GM18519 (cell line): ENCODE measurements around the gene SMIM24.
"Not testable (repeated sequence)": the region's sequence is repeated elsewhere in the genome, so short reads cannot be mapped to it uniquely, and the experiment has no call there.

Experiments used
- ATAC-seq: cut with Tn5 transposase; IDR thresholded peaks from one replicate; pipeline ENCODE4 v1.9.1; 2021; ENCODE audit warnings: mild to moderate bottlenecking, moderate library complexity; ENCODE audit not compliant: unreplicated experiment, low FRiP score

Gene SMIM24

GRCh38 chr19:3480383-3481091 lies at the start of gene SMIM24:
SMIM24 (minus strand) TSS chr19:3480525; CDS start chr19:3480463, 62 bp downstream.
- ATAC-seq: no peak

GRCh38 chr19:3529299-3529698 lies 49.0 kb upstream of the SMIM24 start:
- ATAC-seq: not testable (repeated sequence)

DNA sequence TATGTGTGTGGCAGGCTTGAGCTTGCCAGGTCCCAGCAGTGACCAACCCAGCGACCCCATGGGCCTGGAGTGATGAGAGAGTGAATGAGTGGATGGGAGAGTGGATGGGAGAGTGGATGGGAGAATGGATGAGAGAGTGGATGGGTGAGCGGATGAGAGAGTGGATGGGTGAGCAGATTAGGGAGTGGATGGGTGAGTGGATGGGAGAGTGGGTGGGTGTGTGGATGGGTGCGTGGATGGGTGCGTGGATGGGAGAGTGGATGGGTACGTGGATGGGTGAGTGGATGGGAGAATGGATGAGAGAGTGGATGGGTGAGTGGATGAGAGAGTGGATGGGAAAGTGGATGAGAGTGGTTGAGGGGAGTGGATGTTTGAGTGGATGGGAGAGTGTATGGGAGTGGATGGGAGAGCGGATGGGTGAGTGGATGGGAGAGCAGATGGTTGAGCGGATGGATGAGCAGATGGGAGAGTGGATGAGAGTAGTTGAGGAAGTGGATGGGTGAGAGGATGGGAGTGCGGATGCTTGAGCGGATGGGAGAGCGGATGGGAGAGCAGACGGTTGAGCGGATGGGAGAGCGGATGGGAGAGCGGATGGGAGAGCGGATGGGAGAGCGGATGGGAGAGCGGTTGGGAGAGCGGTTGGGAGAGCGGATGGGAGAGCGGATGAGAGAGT lies 48.4 kb upstream of the SMIM24 start:
- ATAC-seq: no peak

- no peak for ATAC-seq
Observed at GRCh38 chr19:3528080-3528479, 47.8 kb upstream of the SMIM24 start.

DNA sequence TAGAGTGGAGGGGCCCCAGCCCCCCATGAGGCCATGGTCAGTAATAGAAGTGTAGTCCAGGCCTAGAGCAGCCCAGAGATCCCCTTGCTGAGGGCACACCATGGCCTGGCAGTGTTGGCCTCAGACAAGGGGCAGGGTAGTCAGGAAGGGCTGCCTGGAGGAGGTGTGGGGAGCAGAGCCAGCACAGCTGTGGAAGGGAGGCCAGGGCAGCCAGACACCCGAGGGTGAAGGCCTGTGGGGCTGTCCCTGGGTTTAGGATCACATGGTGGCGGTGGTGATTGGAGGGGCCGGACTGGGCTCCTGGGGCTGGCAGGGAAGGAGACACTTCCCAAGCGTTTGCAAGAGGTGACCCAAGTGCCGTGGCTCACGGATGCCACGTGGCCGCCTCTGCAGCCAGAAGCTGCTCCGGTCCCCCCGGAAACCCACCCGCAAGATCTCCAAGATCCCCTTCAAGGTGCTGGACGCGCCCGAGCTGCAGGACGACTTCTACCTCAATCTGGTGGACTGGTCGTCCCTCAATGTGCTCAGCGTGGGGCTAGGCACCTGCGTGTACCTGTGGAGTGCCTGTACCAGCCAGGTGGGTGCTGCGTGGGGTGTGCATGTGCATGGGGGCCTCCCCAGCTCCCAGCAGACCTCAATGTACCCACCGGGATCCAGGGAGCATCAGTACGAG lies 47.0 kb upstream of the SMIM24 start:
- no peak for ATAC-seq

DNA sequence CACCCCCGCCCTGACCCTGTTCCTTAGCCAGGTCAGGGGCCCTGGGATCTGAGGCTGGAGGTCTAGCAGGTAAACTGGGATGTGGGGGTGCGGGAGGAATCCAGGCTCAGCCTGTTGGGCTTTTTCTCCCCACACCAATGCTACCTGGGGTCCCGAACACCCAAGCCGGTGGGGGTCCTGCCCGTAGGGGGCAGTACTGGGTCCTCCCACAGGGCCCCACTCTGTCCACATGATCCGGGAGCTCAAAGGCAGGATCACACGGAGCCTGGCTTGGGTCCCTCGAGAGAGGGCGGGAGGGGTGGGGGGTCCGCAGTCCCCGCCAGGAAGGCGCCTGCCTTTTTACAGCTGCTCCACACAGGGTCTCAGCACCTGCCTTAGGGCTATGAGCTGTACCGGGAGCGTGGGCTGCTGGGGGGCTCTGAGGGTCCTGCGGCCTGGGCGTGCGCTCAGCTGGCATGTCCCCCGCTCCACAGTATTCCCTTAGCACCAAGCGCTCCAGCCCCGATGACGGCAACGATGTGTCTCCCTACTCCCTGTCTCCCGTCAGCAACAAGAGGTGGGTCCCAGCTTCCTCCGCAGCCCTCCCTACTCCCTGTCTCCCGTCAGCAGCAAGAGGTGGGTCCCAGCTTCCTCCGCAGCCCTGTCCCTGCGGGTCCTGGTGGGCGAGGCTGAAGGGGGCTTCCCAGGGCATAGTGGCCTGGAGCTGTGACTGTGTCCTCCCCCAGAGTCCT lies 46.3 kb upstream of the SMIM24 start:
- ATAC-seq: no peak

- ATAC-seq: no peak
Observed at GRCh38 chr19:3524904-3525451, 44.7 kb upstream of the SMIM24 start.

DNA sequence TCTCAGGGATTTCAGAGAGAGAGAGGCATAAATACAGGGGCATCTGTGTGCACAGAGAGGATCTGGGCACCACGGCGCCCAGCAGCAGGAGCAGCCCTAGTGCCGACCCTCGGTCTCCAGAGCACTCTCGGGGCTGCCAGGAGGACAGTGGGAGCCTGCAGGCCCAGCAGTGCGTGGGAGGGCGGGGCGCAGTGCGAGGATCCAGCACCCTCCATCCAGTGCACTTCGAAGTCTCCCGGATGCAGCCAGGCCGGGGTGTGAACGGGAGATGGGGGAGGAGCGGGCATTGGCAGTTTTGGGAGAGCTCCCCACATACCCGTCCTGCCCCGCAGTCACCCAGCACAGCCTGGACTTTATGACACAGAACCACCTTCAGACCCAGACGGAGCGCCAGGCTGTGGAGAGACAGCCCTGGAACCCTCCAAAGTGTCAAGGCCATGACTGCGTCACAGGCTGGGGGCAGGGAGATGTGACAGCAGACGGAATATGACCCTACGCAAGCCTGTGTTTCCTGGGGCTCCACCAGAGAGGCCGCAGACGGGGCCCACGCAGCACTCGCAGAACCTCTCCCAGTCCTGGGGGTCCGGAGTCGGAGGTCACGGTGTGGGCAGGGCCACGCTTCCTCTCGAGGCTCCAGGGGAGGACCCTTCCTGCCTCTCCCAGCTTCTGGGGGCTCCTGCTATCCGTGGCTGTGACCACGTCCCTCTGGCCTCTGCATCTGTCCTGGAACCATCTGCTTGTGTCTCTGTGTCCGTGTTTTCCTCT lies 43.9 kb upstream of the SMIM24 start:
- ATAC-seq: no peak

GRCh38 chr19:3523361-3524077 lies 43.2 kb upstream of the SMIM24 start:
- no peak for ATAC-seq

- ATAC-seq: no peak
Observed at GRCh38 chr19:3522421-3523360, 42.4 kb upstream of the SMIM24 start.

- no peak for ATAC-seq
Observed at GRCh38 chr19:3521104-3521445, 40.8 kb upstream of the SMIM24 start.

GRCh38 chr19:3520166-3521103 lies 40.1 kb upstream of the SMIM24 start:
- ATAC-seq: no peak

DNA sequence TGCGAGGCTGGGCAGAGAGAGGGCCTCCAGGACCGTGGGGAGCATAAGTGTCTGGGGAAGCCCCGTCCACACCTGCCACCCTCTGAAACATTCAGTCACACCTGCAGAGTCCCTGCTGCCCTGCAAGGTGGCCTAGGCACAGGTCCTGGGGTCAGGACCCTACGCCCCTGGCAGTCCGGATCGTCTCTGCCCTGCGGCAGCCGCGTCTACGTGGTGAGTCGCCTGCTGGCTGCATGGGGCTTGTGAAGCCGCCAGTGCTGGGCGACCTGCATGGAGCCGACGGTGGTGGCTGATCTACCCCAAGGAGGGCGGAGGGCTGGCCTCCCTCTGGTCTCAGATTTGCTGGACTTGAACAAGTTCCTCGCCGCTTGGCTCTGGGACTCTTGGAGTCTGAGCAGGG lies 38.8 kb upstream of the SMIM24 start:
- ATAC-seq: no peak

- ATAC-seq: no peak
Observed at GRCh38 chr19:3518659-3519058, 38.3 kb upstream of the SMIM24 start.

GRCh38 chr19:3518255-3518654 lies 37.9 kb upstream of the SMIM24 start:
- ATAC-seq: no peak

DNA sequence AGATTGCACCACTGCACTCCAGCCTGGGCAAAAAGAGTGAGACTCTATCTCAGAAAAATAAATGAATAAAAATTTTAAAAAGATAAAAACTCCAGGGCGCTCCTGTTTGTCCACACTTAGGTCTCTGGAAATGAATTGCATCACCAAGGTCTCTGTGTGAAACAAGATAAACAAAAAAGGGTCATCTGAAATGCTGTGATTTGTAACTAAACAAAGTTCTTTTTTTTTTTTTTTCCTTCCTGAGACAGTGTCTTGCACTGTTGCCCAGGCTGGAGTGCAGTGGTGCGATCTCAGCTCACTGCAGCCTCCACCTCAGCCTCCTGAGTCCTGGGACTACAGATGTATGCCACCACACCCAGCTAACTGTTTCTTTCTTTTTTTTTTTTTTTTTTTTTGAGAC lies 37.3 kb upstream of the SMIM24 start:
- no peak for ATAC-seq

GRCh38 chr19:3516675-3517207 lies 36.4 kb upstream of the SMIM24 start:
- ATAC-seq: no peak
